Measurements from ENCODE around the gene IGSF10. TPM values are rescaled to one million over a fixed set of nuclear protein-coding genes. Genes with fewer than 3 reads are reported as not detected.

IGSF10 gene
- total and polyA plus RNA-seq, 12 donors: 0.93 to 3.9 (median 1.7) TPM

DNA sequence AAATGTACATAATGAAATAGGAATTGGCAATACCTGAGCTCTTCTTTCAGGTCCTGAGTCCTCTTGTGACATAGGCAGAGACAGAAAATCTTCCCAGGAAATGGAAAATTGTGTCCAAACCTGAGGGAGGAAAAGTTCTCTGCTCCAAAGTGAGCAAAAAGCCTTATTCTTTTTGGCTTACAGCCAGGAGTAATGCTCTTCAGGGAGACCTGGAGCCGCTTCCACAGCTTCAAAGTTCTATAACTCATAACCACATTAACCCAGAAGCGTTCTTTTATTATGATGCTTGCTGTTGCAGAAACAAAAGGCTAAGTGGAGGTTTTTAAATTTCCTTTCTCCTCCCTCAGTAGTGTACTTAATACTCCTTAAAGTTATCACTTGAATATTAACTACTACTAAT lies 633 bp downstream of the IGSF10 start:
- WGBS, 2 donors: 48 to 60% methylated on average over 2 of the region's 2 CpGs
- H3K4me1 ChIP-seq: peaks cover 0 to 9% (median 0%) of the 10 kb centered on the region in 9 donors
- DNase-seq (no peak), ATAC-seq (peak in 2 of 8 donors; percentile 21 to 46)
- H3K27me3 ChIP-seq: peaks cover 0 to 48% (median 31%) of the 10 kb centered on the region in 7 donors
- H3K4me3 ChIP-seq: peak overlapping the region in 8 of 10 donors; percentile 35 to 55 (median 50)
- intact Hi-C loops (cut with DNase I): loop anchor here in 3 of 10 donors (10.0 kb wide), 4 partner anchors 195 to 465 kb away; no protein-coding TSS in a partner anchor
- no peaks in the 10 kb centered on the region for H3K36me3 ChIP-seq
- TF ChIP-seq, protein P1, sequence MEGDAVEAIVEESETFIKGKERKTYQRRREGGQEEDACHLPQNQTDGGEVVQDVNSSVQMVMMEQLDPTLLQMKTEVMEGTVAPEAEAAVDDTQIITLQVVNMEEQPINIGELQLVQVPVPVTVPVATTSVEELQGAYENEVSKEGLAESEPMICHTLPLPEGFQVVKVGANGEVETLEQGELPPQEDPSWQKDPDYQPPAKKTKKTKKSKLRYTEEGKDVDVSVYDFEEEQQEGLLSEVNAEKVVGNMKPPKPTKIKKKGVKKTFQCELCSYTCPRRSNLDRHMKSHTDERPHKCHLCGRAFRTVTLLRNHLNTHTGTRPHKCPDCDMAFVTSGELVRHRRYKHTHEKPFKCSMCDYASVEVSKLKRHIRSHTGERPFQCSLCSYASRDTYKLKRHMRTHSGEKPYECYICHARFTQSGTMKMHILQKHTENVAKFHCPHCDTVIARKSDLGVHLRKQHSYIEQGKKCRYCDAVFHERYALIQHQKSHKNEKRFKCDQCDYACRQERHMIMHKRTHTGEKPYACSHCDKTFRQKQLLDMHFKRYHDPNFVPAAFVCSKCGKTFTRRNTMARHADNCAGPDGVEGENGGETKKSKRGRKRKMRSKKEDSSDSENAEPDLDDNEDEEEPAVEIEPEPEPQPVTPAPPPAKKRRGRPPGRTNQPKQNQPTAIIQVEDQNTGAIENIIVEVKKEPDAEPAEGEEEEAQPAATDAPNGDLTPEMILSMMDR (IDR thresholded peaks at IDR 0.05): no peak
- no peaks in the 10 kb centered on the region for H3K9me3 ChIP-seq
- peak overlapping the region in 1 of 10 donors; percentile 60 for H3K27ac ChIP-seq

DNA sequence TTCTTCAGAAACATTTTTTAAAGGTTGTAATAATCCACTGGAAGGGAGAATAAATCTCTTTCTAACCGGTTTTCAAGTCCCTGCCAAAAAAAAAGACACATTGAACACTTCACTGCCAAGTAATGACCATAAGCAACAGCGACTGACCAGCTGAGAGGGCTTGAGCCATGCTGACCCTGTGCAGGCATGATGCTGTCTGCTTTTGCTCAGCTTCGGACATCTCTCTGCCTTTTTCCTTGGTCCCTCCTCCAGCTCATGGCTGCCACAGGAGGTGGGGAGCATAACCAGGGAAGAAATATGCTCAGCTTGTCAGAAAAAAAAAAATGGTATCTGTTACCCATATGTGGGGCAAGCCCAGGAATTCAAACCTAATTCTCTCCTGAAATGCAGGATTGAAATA lies 1.5 kb downstream of the IGSF10 start:
- Histone ChIP-seq H3K9me3 (no peaks in the 10 kb centered on the region), H3K4me3 (peak overlapping the region in 5 of 10 donors; percentile 50 to 55 (median 52)), H3K4me1 (peaks cover 0 to 9% (median 0%) of the 10 kb centered on the region in 9 donors), H3K36me3 (peaks cover 0 to 4% (median 0%) of the 10 kb centered on the region in 9 donors), H3K27ac (no peak overlapping the region), H3K27me3 (peaks cover 0 to 45% (median 31%) of the 10 kb centered on the region in 7 donors)
- intact Hi-C loops (cut with DNase I): no loop called here
- TF ChIP-seq, protein P1 (IDR thresholded peaks at IDR 0.05): no peak
- 45 to 46% methylated on average over 3 of the region's 3 CpGs for WGBS, 2 donors
- DNase-seq (no peak), ATAC-seq (peak in 4 of 8 donors; percentile 39 to 66 (median 59))

DNA sequence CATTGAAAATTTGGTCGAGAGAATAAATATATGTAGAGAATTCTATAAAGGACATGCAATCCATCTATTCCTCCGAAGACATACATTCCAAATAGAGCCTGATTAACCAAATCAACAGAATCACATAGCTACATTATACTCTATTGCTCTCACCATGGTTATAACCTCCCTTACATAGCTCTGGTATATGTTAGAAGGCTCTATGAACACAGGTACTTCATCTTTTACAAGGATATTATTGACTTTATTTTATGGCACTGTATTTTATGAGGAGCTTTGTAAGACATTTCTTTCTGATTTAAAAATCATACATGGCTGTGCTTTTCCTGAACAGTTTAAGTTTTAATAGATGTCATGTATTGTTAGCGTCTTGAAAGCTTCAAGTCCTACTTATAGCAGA lies 4.8 kb downstream of the IGSF10 start:
- Histone ChIP-seq H3K36me3 (peaks cover 0 to 4% (median 0%) of the 10 kb centered on the region in 9 donors), H3K9me3 (no peaks in the 10 kb centered on the region), H3K27ac (no peak overlapping the region), H3K27me3 (peaks cover 0 to 17% (median 12%) of the 10 kb centered on the region in 7 donors), H3K4me3 (no peak overlapping the region), H3K4me1 (peaks cover 0 to 7% (median 0%) of the 10 kb centered on the region in 9 donors)
- no peak for ATAC-seq
- no peak for DNase-seq
- 92 to 95% methylated on average over 3 of the region's 3 CpGs for WGBS, 2 donors
- intact Hi-C loops (cut with DNase I): no loop called here
- TF ChIP-seq, protein P1 (IDR thresholded peaks at IDR 0.05): no peak

DNA sequence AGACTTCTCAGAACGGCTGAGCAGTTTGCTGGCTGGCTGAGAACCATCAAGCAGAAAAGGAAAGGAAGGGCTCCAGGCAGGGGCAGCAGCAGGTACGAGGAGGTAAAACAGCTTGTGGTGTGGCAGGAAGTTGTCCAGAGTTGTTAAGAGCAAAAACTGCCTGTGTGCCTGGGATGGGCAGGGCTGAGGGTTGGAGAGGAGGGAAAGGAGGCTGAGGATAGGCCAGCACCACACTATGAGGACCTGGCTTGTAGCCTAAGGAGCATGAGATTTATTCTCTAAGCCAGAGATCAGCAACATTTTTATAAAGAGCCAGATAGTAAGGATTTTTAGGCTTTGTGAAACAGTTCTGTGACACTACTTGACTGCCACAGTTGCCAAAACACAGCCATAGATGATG lies 8.0 kb downstream of the IGSF10 start:
- no peak for ATAC-seq
- H3K27ac ChIP-seq: no peak overlapping the region
- H3K4me3 ChIP-seq: no peak overlapping the region
- H3K4me1 ChIP-seq: no peaks in the 10 kb centered on the region
- 41 to 47% methylated on average over 2 of the region's 2 CpGs for WGBS, 2 donors
- intact Hi-C loops (cut with DNase I): no loop called here
- H3K27me3 ChIP-seq: no peaks in the 10 kb centered on the region
- H3K36me3 ChIP-seq: peaks cover 0 to 9% (median 0%) of the 10 kb centered on the region in 9 donors
- TF ChIP-seq, protein P1 (IDR thresholded peaks at IDR 0.05): no peak
- DNase-seq: no peak
- H3K9me3 ChIP-seq: peaks cover 0 to 10% (median 0%) of the 10 kb centered on the region in 11 donors
